GM19328 (cell line): ENCODE results near the gene GLRX5.

ENCODE experiments used
- ATAC-seq: cut with Tn5 transposase; IDR thresholded peaks from one replicate; pipeline ENCODE4 v1.9.1; 2021; ENCODE audit warnings: mild to moderate bottlenecking, moderate library complexity; ENCODE audit not compliant: unreplicated experiment

The GLRX5 gene

DNA sequence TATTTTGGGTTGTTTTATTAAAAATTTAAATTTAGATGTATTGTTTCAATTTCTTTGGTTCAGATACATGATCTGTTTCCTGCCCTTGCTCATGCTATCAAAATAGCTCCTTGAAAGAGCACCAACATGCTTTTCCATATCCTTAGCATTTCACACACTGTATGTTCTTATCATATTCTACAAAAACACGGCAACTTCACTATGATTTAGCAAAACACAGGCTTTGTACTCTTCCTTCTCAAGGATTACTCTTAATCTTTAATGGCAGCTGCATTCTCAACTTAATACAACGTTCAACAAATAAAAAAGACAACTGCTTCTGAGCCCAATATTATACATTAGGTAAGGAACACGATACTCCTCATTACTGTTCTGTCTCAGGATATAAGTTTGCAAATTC lies 2.9 kb upstream of the GLRX5 start:
- ATAC-seq, result no peak

DNA sequence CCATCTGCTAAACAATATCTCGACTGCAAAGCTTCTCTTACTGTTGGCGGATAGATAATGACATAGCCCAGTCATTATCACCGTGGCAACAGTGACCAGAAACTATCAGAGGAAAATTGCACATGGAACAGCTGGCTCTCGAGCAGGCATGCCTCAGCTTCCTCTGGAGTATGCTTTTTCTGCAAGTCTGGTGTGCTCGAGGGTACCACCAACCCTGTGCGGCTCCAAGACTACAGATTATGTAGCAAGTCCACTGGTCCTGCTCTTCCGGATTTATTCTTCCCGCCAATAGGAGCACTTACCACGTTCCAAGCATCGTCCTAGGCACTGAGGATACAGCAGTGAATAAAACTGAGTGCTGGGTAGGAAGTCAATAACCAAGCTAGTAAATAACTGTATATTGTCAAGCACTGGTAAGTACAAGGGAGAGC lies 1.4 kb upstream of the GLRX5 start:
- ATAC-seq, result no peak

DNA sequence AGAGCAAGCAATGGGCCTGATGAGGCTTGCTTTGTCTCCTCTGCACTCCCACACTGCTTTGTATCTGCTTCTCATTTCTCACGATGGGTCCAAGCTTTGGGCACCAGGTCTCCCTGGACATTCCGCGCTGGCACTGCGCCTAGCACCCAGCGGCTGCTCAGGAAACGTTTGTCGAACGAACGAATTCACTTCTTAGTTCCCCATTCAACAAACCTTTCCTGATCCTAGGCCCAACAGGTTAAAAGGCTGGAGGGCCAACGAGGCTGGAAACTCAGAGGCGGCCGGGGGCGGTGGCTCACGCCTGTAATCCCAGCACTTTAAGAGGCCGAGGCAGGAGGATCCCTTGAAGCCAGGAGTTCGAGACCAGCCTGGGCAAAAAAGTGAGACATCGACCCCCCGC lies 1.0 kb upstream of the GLRX5 start:
- ATAC-seq, result no peak

DNA sequence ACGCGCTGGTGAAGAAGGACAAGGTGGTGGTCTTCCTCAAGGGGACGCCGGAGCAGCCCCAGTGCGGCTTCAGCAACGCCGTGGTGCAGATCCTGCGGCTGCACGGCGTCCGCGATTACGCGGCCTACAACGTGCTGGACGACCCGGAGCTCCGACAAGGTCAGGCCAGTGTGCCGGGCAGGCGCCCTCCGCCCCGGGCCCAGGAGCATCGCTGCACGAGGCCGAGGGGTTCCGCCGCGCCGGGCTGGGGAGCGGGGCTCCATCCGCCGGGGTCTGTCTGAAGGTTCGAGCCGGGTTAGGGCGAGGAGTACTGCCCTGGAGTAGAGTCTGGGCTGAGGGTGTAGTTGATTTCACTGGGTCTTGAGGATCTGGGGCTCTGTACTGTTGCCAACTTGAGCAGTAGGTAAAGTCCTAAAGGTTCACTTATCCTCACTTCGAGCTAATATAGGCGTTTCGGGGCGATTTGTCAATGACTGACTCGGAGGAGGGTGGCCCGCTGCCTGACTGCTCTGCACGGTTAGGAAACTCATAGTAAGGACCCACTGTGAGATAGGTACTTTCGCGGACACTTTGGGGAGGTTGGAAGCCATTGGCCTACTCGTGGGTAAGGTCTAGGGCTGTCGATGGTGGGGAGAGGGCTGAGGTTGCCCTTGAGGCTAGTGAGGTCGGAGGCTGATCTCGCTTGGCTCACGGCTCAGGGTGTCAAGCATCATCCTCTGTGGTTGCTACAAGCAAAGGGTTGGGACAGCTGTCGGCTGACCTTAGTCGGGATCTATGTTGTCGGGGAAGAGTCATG lies 574 bp downstream of the GLRX5 start:
- peak; percentile 0 for ATAC-seq

DNA sequence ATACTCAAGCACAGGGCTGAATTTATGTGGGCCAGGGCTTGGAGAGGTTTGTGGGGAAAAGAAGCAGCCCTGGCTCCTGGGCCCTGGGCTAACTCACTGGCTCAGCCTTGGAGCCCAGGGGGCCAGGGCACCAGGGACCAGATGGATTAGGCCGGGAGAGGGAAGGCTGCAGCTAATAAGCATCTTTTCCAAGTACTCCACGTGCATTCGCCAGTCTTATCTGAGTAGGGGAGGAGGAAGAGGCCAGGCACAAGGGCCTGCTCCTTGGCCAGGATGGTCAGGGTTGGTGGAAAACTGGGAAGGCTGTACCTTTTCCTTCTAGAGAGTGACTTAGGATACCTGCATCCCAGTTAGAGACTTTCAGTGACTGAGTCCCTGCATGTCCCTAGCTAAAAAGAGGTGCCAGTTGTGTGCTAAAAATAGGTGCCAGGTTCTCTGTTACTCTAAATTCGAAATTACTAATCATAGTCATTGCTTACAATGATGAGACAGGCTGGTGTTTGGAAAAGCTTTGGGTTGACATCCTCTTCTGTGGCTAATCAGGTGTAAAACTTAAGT lies 1.3 kb downstream of the GLRX5 start:
- ATAC-seq, result no peak

DNA sequence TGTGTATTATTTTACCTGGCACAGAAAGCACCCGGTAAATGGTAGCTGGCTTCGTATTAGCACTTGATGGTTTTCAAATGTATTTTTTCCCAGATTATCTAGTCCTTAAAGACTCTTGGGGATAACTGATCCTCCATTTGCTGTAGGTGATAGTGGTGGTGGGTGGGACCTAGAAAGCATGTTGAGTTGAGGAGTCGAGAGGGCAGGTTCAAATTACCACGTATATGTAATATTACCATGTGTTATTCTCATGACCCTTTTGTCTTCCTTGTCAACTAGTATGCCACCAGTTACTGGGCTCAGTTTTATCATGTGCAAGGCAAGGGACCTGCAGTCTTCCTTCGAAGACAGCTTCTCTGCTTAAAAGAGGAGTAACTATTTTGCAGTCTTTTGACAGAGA lies 1.8 kb downstream of the GLRX5 start:
- ATAC-seq, result no peak

DNA sequence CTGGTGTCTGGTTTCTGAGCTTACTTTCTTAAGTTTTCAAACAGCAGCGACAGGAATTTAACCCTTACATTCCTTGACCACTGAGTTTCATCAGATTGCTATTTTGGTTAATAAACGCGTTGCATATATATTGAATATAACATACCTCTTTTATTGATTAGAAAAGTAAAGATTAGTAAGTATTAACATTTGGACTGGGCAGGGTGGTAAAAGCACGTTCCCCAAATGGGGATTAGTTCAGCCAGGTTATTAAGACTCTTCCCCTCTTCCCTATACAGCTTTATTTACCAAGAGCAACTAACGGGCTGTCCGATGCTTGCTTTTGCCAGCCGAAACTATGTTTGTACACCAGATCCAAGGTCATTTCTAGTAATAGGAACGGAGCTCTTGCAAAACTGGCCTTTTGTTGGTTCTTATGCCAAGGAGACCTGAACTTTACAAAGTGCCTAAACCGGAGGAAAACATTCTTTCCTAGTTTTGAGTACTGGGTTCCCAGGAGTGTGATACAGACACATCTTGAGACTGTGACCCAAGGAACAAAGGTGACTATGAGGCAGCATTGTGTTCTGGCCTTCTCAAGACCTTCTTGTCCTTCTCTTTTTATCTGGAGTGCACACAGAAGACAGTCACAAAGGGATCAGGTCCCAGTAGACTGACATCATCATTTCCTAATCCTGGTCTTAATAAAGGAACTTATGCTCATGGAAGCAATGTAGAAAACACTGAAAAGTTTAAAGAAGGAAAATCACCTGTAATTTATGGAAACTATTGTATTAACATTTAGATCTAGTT lies 2.6 kb downstream of the GLRX5 start:
- no peak for ATAC-seq

DNA sequence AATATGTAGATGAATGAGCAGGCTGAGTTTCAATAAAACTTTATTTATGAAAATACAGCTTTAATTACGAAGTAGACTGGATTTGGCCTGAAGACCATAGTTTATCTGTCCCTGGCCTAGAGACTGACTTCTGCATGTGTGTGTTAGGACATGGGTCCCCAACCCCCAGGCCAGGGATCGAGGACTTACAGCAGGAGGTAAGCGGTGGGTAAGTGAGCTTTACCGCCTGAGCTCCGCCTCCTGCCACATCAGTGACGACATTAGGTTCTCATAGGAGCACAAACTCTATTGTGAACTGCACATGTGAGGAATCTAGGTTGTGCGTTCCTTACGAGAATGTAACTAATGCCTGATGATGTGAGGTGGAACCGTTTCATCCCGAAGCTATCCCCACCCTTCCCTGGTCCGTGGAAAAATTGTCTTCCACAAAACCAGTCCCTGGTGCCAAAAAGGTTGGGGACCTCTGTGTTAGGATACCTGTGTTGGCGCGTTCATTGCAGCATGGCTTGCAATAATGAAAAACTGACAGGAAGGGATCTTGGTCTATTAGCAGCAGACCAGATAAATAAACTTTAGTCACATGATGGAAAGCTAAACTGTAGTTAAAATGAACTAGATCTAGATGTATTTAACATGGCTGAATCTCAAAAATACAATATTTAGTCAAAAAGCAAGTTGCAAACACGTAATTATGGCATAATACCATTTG lies 4.1 kb downstream of the GLRX5 start:
- no peak for ATAC-seq

DNA sequence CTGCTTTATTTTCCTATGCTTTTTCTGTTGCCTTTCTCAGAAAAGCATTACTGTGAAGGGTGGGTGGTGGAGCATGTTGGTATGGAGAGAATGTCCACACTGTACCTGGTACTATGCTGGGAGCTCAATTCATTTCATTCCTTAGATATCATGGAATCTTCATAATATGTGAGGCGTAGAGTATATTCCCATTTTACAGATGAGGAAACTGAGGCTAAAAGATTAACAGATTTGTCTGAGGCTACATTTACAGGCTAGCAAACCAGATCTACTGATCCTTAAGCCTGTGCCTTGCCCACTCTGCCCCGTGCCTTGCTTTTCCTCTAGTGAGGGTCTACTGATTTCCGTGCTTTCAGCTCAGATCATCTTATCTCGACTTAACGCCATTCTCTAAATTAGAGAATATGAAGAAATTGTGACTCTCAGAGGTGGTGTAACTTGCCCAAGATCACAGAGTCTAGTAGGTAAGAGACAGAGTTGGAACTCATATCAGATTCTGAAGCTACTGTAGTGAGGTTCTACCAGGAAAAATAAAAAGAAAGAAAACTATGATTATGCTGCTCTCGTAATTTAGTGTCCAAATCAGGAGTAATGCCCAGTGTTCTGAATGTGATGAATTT lies 5.5 kb downstream of the GLRX5 start:
- ATAC-seq, result no peak

DNA sequence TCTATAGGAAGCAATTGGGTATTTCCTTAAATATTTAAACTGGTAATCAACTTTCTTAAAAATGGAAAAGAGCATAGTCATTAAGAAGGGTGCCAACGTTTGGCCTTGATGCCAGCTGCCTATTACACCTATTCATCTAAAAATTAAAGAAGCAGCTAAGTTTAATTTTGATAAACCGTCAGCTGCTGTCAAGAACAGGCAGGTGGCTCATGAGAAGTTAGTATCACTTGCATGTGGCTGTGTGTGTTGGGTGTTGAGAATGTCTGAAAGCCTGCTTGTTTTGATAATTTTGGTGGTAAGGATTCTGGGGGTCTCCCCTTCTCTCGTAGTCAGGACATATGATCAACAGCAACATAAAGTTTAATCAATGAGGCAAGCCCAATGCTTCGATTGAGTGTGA lies 6.5 kb downstream of the GLRX5 start:
- ATAC-seq, result no peak

DNA sequence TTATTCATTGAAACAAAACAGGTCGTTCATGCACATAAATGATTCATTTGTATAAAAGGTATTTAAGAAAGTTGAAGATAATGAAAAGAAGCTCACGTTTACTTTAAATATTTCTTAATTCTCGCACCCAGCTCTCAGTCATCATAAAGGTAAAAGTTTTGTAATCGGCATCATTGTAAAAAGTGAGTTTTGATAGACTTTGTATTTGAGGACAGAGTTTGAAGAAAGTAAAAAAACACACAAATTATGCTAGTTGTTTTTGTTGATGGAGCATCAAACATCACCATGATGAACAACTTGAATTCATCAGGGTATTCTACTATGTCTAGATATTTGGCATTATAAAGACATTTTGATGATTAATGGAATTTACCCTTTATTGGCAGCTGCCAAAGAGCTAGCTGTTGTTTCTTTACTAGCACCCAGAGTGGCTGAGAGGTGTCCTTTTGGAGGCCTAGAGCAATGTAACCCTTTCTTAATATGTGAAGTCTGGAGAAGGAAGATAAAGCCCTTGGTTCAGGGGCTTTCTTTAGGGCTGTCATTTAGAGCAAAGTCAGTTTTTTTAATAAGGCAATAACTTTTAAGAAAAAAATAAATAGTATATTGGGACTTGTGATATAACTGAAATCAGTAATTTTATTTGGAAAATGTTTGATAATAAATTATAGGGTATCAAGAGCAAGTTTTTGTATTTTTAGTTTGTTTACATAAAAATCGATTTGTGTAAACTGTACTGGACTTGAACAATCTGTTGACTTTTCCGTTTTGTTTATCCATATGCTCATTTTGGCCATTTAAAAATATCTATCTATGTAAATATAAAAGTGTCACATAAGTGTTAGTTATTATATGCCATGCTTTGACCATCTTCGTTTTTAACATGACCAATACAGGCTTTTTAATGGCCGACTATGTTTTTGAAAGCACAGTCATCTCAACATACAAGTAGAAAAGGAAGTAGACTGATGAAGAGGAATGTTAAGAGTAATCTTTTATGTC lies 7.4 kb downstream of the GLRX5 start:
- no peak for ATAC-seq

DNA sequence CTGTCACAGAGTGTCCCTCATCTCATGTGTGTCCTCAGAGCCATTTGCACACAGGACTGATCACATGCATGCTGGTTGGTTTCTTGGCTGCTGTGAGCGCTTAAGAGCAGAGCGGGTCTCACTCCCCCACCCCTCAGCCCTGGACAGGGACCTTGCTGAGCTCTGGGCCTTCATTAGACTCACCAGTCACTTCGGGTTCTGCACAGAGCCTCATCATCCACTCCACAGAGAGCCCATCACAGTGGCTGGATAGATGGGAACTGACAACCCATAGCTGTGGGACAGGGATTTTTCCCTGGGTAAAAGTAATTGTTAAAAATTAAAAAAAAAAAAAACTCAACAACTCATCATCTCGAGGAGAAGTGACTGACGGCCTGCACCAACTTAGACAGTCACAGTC lies 8.2 kb downstream of the GLRX5 start:
- no peak for ATAC-seq

DNA sequence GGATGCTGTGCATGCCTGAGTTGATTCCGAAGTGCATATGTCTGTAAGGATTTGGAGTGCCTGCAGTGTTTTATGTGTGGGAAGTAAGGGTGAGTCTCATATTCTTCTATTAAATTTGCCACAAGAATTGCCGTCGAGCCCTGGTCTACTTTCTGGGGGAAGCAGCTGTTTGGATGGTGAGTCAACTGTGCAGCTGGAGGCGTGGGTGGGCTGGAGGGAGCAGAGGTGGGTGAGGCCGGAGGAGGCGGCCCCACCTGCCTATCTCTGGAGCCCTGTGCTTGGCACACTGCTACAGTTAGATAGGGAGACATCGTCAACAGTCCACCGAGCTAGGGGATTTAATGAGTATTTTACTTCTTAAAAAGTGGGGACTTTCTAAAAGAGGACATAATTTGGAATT lies 9.7 kb downstream of the GLRX5 start:
- ATAC-seq, result no peak

DNA sequence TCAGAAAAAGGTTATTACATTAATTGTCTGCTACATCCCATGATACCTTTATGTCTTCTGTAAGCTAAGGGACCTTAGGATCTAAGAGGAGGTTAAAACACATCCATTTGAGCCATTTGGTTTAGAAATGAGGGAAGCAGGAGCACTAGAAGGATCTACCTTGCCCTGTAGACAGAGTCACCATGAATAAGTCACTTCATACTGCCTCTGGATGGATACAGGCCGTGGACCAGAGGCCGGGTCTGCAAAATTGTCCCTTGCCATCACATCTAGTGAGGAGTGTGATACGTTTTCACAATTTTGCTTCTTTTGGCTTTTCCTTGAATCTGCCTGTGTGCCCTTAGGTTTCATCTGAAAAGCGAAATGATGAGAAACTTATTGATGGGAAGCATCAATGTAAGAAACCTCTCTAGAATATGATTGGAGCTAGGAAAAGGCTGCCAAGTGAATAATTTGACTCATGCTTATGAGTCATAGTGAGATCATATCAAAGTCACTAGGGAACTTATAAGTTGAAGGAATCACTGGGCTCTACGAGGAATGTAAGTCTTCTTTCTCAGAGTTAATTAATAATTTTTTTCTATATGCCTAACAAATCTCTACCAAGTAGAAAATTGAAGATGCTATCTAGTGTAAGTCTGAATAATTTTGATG lies 10.8 kb downstream of the GLRX5 start:
- no peak for ATAC-seq

DNA sequence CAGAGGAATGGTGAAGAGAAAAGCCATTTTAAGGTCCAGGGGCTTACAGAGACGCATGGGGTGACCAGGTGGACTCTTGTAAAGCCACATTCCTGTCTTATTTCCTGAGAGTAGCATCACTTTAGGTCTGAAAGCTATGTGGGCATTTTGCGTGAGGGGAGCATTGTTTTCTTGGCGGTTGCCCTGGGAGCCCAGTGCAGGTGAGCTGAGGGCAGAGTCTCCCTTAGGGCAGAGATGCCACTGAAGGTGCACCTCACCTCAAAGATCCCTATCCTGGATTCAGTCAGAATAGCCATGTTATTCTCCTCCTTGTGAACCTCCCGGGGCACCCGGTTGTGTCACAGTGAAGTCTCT lies 12.4 kb downstream of the GLRX5 start:
- no peak for ATAC-seq

DNA sequence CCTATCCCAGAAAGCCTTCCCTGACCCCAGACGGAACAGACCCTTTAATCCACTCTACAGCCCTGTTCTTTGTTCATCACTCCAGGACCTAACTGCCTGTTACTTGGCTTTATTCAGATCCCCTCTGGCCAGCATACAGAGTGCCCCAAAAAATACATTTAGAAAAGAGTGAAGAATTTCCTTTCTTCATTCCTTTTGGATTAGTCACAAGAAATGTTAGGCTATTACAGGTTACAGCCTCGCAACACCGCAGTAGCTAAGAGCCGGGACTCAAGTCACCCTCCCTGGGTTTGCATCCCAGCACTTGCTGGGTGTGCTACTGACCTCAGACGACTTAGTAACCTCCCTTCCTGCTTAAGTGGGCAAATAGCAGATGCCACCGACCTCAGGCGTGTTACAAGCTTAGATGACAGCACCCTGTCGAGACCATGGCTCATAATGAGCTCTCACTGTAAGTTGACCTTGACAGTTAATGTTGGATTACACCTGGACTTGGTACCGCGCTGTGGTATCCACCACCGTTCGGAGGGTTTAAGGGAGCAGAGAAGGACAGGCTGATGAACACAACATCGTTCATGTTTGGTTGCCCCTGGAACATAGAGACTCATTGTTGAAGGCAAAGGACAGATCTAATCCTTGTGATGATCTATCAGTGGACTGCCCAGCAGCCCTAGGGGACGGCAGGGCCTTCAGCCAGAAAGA lies 12.9 kb downstream of the GLRX5 start:
- no peak for ATAC-seq

DNA sequence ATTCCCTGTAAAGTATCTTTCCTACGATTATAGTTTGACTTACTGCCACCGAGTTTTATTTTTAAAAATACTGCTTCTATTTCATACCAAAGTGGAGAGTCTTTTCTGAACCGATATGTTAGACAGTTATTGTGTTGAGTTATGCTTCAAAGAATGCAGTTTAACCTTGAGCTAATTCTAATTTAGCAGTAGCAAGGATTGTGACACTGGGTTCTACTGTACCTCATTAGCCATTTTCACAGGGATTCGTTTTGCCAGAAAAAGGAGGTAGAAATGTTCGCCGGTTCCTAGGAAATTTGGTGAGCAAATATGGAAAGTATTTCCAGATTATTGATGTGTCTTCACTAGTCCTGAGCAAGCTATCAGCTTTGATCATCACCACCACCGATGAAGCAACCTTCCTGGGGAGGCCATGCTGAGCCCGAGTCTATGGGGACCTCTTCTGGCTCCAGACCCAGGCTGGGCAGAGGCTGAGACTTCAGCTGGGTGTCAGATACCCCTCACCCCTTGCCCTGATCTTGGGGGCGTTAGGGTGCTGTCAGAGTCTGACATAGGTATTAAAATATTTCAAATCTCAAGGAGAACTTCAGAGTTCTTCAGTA lies 13.6 kb downstream of the GLRX5 start:
- ATAC-seq, result no peak
